ENCODE data around the gene SRP54.
A peak's percentile ranks its signal among the peaks of the same experiment; 100 is the strongest.
"Not testable (repeated sequence)": the region's sequence is repeated elsewhere in the genome, so short reads cannot be mapped to it uniquely, and the experiment has no call there.

The SRP54 gene

GRCh38 chr14:34951286-34951685, 31.5 kb upstream of the SRP54 start:
- H3K4ac ChIP-seq (ENCODE audit: low read depth, low read length) = no peak overlapping the region
- peaks cover 0 to 4% of the 10 kb centered on the region in 2 experiments for H3K36me3 ChIP-seq (ENCODE audit: control insufficient read depth in 1 of 2, insufficient read depth in 2 of 2, low read length in 2 of 2)
- H2AK5ac ChIP-seq (ENCODE audit: low read length) = no peak overlapping the region
- WGBS (ENCODE audit: extremely low coverage, insufficient coverage, insufficient read length) = no CpG with 5 or more reads among the region's 1 CpG
- H2BK5ac ChIP-seq (ENCODE audit: low read depth, low read length, poor library complexity) = no peak overlapping the region
- H3K23ac ChIP-seq (ENCODE audit: low read length) = no peak overlapping the region
- H3K27ac ChIP-seq (ENCODE audit: low read depth, low read length) = no peak overlapping the region
- H3K9ac ChIP-seq (ENCODE audit: low read length) = no peak overlapping the region
- H2BK12ac ChIP-seq (ENCODE audit: low read length) = no peak overlapping the region
- H2AFZ ChIP-seq (ENCODE audit: insufficient read depth, low read length, poor library complexity) = no peak overlapping the region
- H4K91ac ChIP-seq (ENCODE audit: low read depth, low read length) = no peak overlapping the region
- no peak overlapping the region for H2BK120ac ChIP-seq (ENCODE audit: insufficient read depth, low read length, poor library complexity)
- DNase-seq = no peak
- H3K4me2 ChIP-seq (ENCODE audit: low read length) = no peak overlapping the region
- no peaks in the 10 kb centered on the region for H3K9me3 ChIP-seq (ENCODE audit: insufficient read depth, low read depth, low read length)
- H3K14ac ChIP-seq (ENCODE audit: low read length) = no peak overlapping the region
- H3K18ac ChIP-seq (ENCODE audit: low read length) = no peak overlapping the region
- H3K4me3 ChIP-seq (ENCODE audit: low read depth, low read length) = no peak overlapping the region
- H3K79me2 ChIP-seq (ENCODE audit: control insufficient read depth, insufficient read depth, low read length, poor library complexity) = no peaks in the 10 kb centered on the region
- H3K27me3 ChIP-seq (ENCODE audit: insufficient read depth, low read length) = no peaks in the 10 kb centered on the region
- no peaks in the 10 kb centered on the region for H3K4me1 ChIP-seq (ENCODE audit: control insufficient read depth in 1 of 2, insufficient read depth in 2 of 2, low read length in 2 of 2)
- no peak overlapping the region for H4K12ac ChIP-seq (ENCODE audit: low read depth, low read length)
- no peak overlapping the region for H4K8ac ChIP-seq (ENCODE audit: low read depth, low read length)
- H3K79me1 ChIP-seq (ENCODE audit: low read length) = no peaks in the 10 kb centered on the region

GRCh38 chr14:34956931-34957330, 25.9 kb upstream of the SRP54 start:
- Histone ChIP-seq H2BK12ac (ENCODE audit: low read length) (no peak overlapping the region), H3K23ac (ENCODE audit: low read length) (no peak overlapping the region), H4K12ac (ENCODE audit: low read depth, low read length) (no peak overlapping the region), H3K27me3 (ENCODE audit: insufficient read depth, low read length) (no peaks in the 10 kb centered on the region), H4K91ac (ENCODE audit: low read depth, low read length) (no peak overlapping the region), H2AK5ac (ENCODE audit: low read length) (no peak overlapping the region), H2AFZ (ENCODE audit: insufficient read depth, low read length, poor library complexity) (no peak overlapping the region), H3K4me3 (ENCODE audit: low read depth, low read length) (no peak overlapping the region), H3K4me2 (ENCODE audit: low read length) (no peak overlapping the region), H3K9ac (ENCODE audit: low read length) (no peak overlapping the region), H3K18ac (ENCODE audit: low read length) (no peak overlapping the region), H3K4me1 (ENCODE audit: control insufficient read depth in 1 of 2, insufficient read depth in 2 of 2, low read length in 2 of 2) (no peaks in the 10 kb centered on the region), H3K9me3 (ENCODE audit: insufficient read depth, low read depth, low read length) (no peaks in the 10 kb centered on the region), H2BK120ac (ENCODE audit: insufficient read depth, low read length, poor library complexity) (no peak overlapping the region), H4K8ac (ENCODE audit: low read depth, low read length) (no peak overlapping the region), H3K14ac (ENCODE audit: low read length) (no peak overlapping the region), H3K79me1 (ENCODE audit: low read length) (no peaks in the 10 kb centered on the region), H3K36me3 (ENCODE audit: control insufficient read depth in 1 of 2, insufficient read depth in 2 of 2, low read length in 2 of 2) (peaks cover 0 to 4% of the 10 kb centered on the region in 2 experiments), H2BK5ac (ENCODE audit: low read depth, low read length, poor library complexity) (no peak overlapping the region), H3K27ac (ENCODE audit: low read depth, low read length) (no peak overlapping the region), H3K79me2 (ENCODE audit: control insufficient read depth, insufficient read depth, low read length, poor library complexity) (no peaks in the 10 kb centered on the region), H3K4ac (ENCODE audit: low read depth, low read length) (no peak overlapping the region)
- no peak for DNase-seq
- WGBS (ENCODE audit: extremely low coverage, insufficient coverage, insufficient read length) = no CpG with 5 or more reads among the region's 2 CpGs

- no peaks in the 10 kb centered on the region for H3K9me3 ChIP-seq (ENCODE audit: insufficient read depth, low read depth, low read length)
- no peak overlapping the region for H2BK120ac ChIP-seq (ENCODE audit: insufficient read depth, low read length, poor library complexity)
- no CpG with 5 or more reads among the region's 5 CpGs for WGBS (ENCODE audit: extremely low coverage, insufficient coverage, insufficient read length)
- no peaks in the 10 kb centered on the region for H3K4me1 ChIP-seq (ENCODE audit: control insufficient read depth in 1 of 2, insufficient read depth in 2 of 2, low read length in 2 of 2)
- DNase-seq = no peak
- no peak overlapping the region for H2AK5ac ChIP-seq (ENCODE audit: low read length)
- H3K27me3 ChIP-seq (ENCODE audit: insufficient read depth, low read length) = no peaks in the 10 kb centered on the region
- no peak overlapping the region for H3K4ac ChIP-seq (ENCODE audit: low read depth, low read length)
- H3K79me1 ChIP-seq (ENCODE audit: low read length) = no peaks in the 10 kb centered on the region
- H4K8ac ChIP-seq (ENCODE audit: low read depth, low read length) = no peak overlapping the region
- no peak overlapping the region for H4K12ac ChIP-seq (ENCODE audit: low read depth, low read length)
- H2BK12ac ChIP-seq (ENCODE audit: low read length) = no peak overlapping the region
- H4K91ac ChIP-seq (ENCODE audit: low read depth, low read length) = no peak overlapping the region
- H2AFZ ChIP-seq (ENCODE audit: insufficient read depth, low read length, poor library complexity) = no peak overlapping the region
- no peak overlapping the region for H3K27ac ChIP-seq (ENCODE audit: low read depth, low read length)
- H3K14ac ChIP-seq (ENCODE audit: low read length) = no peak overlapping the region
- H3K4me3 ChIP-seq (ENCODE audit: low read depth, low read length) = no peak overlapping the region
- no peak overlapping the region for H3K23ac ChIP-seq (ENCODE audit: low read length)
- H3K36me3 ChIP-seq (ENCODE audit: control insufficient read depth in 1 of 2, insufficient read depth in 2 of 2, low read length in 2 of 2) = peaks cover 0 to 4% of the 10 kb centered on the region in 2 experiments
- no peak overlapping the region for H3K18ac ChIP-seq (ENCODE audit: low read length)
- H2BK5ac ChIP-seq (ENCODE audit: low read depth, low read length, poor library complexity) = no peak overlapping the region
- H3K4me2 ChIP-seq (ENCODE audit: low read length) = no peak overlapping the region
- no peaks in the 10 kb centered on the region for H3K79me2 ChIP-seq (ENCODE audit: control insufficient read depth, insufficient read depth, low read length, poor library complexity)
- H3K9ac ChIP-seq (ENCODE audit: low read length) = no peak overlapping the region
Observed at GRCh38 chr14:34957771-34958286, 25.0 kb upstream of the SRP54 start.

- H3K4me1 ChIP-seq (ENCODE audit: control insufficient read depth in 1 of 2, insufficient read depth in 2 of 2, low read length in 2 of 2); H4K12ac ChIP-seq (ENCODE audit: low read depth, low read length); H2AFZ ChIP-seq (ENCODE audit: insufficient read depth, low read length, poor library complexity); H3K27me3 ChIP-seq (ENCODE audit: insufficient read depth, low read length); H2AK5ac ChIP-seq (ENCODE audit: low read length); H3K79me1 ChIP-seq (ENCODE audit: low read length); H3K79me2 ChIP-seq (ENCODE audit: control insufficient read depth, insufficient read depth, low read length, poor library complexity); H2BK120ac ChIP-seq (ENCODE audit: insufficient read depth, low read length, poor library complexity); H3K18ac ChIP-seq (ENCODE audit: low read length); H4K8ac ChIP-seq (ENCODE audit: low read depth, low read length); H3K9ac ChIP-seq (ENCODE audit: low read length); H3K4me3 ChIP-seq (ENCODE audit: low read depth, low read length); H3K14ac ChIP-seq (ENCODE audit: low read length); H3K9me3 ChIP-seq (ENCODE audit: insufficient read depth, low read depth, low read length); H2BK5ac ChIP-seq (ENCODE audit: low read depth, low read length, poor library complexity); H3K27ac ChIP-seq (ENCODE audit: low read depth, low read length); H4K91ac ChIP-seq (ENCODE audit: low read depth, low read length); H3K4ac ChIP-seq (ENCODE audit: low read depth, low read length); H3K23ac ChIP-seq (ENCODE audit: low read length); H3K36me3 ChIP-seq (ENCODE audit: control insufficient read depth in 1 of 2, insufficient read depth in 2 of 2, low read length in 2 of 2); H3K4me2 ChIP-seq (ENCODE audit: low read length); H2BK12ac ChIP-seq (ENCODE audit: low read length): not testable (repeated sequence)
- WGBS (ENCODE audit: extremely low coverage, insufficient coverage, insufficient read length) = no CpG with 5 or more reads among the region's 5 CpGs
- DNase-seq = peak; percentile 54 to 78
Observed at GRCh38 chr14:34962106-34962505, 20.7 kb upstream of the SRP54 start.

All from trophoblast cell (in vitro differentiated cells and primary cell).